H9 (cell line): ENCODE data around the gene TMEM208. TPM values are rescaled to one million over a fixed set of nuclear protein-coding genes. Genes with fewer than 3 reads are reported as not detected.

ENCODE experiments used
- DNase-seq: peaks from one replicate; pipeline ENCODE4 v3.0.0-alpha.2; 2017
- H2AFZ ChIP-seq: one replicate; pipeline ENCODE4 v1.6.1; 2013; ENCODE audit warnings: mild to moderate bottlenecking, low read length, control low read depth, moderate library complexity
- H2AK5ac ChIP-seq: 2 replicates; pipeline ENCODE4 v1.6.1; 2013; ENCODE audit warnings: low read length, control low read depth, mixed read lengths; ENCODE audit not compliant: insufficient read length
- H2BK120ac ChIP-seq: one replicate; pipeline ENCODE4 v1.6.1; 2013; ENCODE audit warnings: low read depth, mild to moderate bottlenecking, low read length, control low read depth, inconsistent platforms; ENCODE audit not compliant: poor library complexity, severe bottlenecking
- H2BK12ac ChIP-seq: 2 replicates; pipeline ENCODE4 v1.6.1; 2013; ENCODE audit warnings: low read length, control low read depth, mixed read lengths, low read depth; ENCODE audit not compliant: insufficient read length
- H2BK15ac ChIP-seq: 2 replicates; pipeline ENCODE4 v1.6.1; 2013; ENCODE audit warnings: low read depth, low read length, control low read depth
- H2BK20ac ChIP-seq: one replicate; pipeline ENCODE4 v1.6.1; 2013; ENCODE audit warnings: low read depth, mild to moderate bottlenecking, low read length, control low read depth, inconsistent platforms; ENCODE audit not compliant: poor library complexity, severe bottlenecking
- H2BK5ac ChIP-seq: 2 replicates; pipeline ENCODE4 v1.6.1; 2013; ENCODE audit warnings: low read length, control low read depth, mixed read lengths; ENCODE audit not compliant: insufficient read length
- H3K14ac ChIP-seq: 2 replicates; pipeline ENCODE4 v1.6.1; 2013; ENCODE audit warnings: low read length, control low read depth; ENCODE audit not compliant: insufficient read depth
- H3K18ac ChIP-seq: 2 replicates; pipeline ENCODE4 v1.6.1; 2013; ENCODE audit warnings: low read depth, mild to moderate bottlenecking, mixed read lengths, low read length, control low read depth; ENCODE audit not compliant: insufficient read length
- H3K23ac ChIP-seq: 2 replicates; pipeline ENCODE4 v1.6.1; 2013; ENCODE audit warnings: low read length, control low read depth, mixed read lengths, low read depth; ENCODE audit not compliant: insufficient read length
- H3K23me2 ChIP-seq: 2 replicates; pipeline ENCODE4 v1.6.1; 2013; ENCODE audit warnings: low read depth, mild to moderate bottlenecking, mixed read lengths, low read length, control low read depth; ENCODE audit not compliant: insufficient read length, poor library complexity, severe bottlenecking
- H3K27ac ChIP-seq: 2 replicates; pipeline ENCODE4 v1.5.1; 2013; ENCODE audit warnings: low read length, control low read depth, mixed read lengths, low read depth; ENCODE audit not compliant: insufficient read length
- H3K27me3 ChIP-seq: 2 replicates; pipeline ENCODE4 v1.6.1; 2013; ENCODE audit warnings: low read length, control low read depth, inconsistent platforms; ENCODE audit not compliant: insufficient read depth
- H3K4ac ChIP-seq: 2 replicates; pipeline ENCODE4 v1.6.1; 2013; ENCODE audit warnings: low read depth, mild to moderate bottlenecking, control low read depth, inconsistent platforms, low read length, moderate library complexity
- H3K4me1 ChIP-seq: 2 replicates; pipeline ENCODE4 v1.6.1; 2013; ENCODE audit warnings: low read length, control low read depth, inconsistent platforms; ENCODE audit not compliant: insufficient read depth
- H3K4me2 ChIP-seq: 2 replicates; pipeline ENCODE4 v1.6.1; 2013; ENCODE audit warnings: low read length, control low read depth, mixed read lengths; ENCODE audit not compliant: insufficient read length, insufficient read depth
- H3K56ac ChIP-seq: 2 replicates; pipeline ENCODE4 v1.6.1; 2013; ENCODE audit warnings: low read depth, mild to moderate bottlenecking, mixed read lengths, low read length, control low read depth; ENCODE audit not compliant: insufficient read length
- H3K79me1 ChIP-seq: 2 replicates; pipeline ENCODE4 v1.6.1; 2013; ENCODE audit warnings: low read depth, mild to moderate bottlenecking, moderate library complexity, low read length, control low read depth, inconsistent platforms; ENCODE audit not compliant: insufficient read depth, poor library complexity, severe bottlenecking
- H3K79me2 ChIP-seq: 2 replicates; pipeline ENCODE4 v1.6.1; 2013; ENCODE audit warnings: low read length, control low read depth, inconsistent platforms; ENCODE audit not compliant: insufficient read depth
- H3K9ac ChIP-seq: 2 replicates; pipeline ENCODE4 v1.6.1; 2013; ENCODE audit warnings: low read length, control low read depth, mixed read lengths; ENCODE audit not compliant: insufficient read length; ENCODE audit errors: extremely low read depth
- H3K9me3 ChIP-seq: one replicate; pipeline ENCODE4 v1.6.1; 2013; ENCODE audit warnings: low read depth, low read length, inconsistent platforms; ENCODE audit not compliant: control insufficient read depth
- H3T11ph ChIP-seq: one replicate; pipeline ENCODE4 v1.6.1; 2013; ENCODE audit warnings: mild to moderate bottlenecking, low read length, control low read depth, inconsistent platforms
- H4K20me1 ChIP-seq: one replicate; pipeline ENCODE4 v1.6.1; 2013; ENCODE audit not compliant: control insufficient read depth, insufficient read length, insufficient read depth
- H4K5ac ChIP-seq: 2 replicates; pipeline ENCODE4 v1.6.1; 2013; ENCODE audit warnings: low read depth, mild to moderate bottlenecking, mixed read lengths, low read length, control low read depth; ENCODE audit not compliant: insufficient read length
- H4K8ac ChIP-seq: replicated peaks from 2 replicates; pipeline ENCODE4 v1.6.1; 2013; ENCODE audit warnings: low read length, control low read depth, mixed read lengths, low read depth; ENCODE audit not compliant: insufficient read length
- H4K91ac ChIP-seq: 2 replicates; pipeline ENCODE4 v1.6.1; 2013; ENCODE audit warnings: low read depth, mild to moderate bottlenecking, moderate library complexity, mixed read lengths, low read length, control low read depth; ENCODE audit not compliant: insufficient read length
- H3K27ac Mint-ChIP-seq, 3 experiments: 2 replicates in 2 of 3; 3 replicates in 1 of 3; pipeline ENCODE4 v1.8.0; 2020 to 2021; ENCODE audit warnings: mixed read lengths in 3 of 3, mild to moderate bottlenecking in 1 of 3, moderate library complexity in 1 of 3
- H3K27me3 Mint-ChIP-seq: 2 replicates; pipeline ENCODE4 v1.8.0; 2021; ENCODE audit warnings: low read depth, mild to moderate bottlenecking, moderate library complexity, mixed read lengths
- H3K36me3 Mint-ChIP-seq, 3 experiments: 2 replicates in 2 of 3; 3 replicates in 1 of 3; pipeline ENCODE4 v1.8.0; 2020 to 2021; ENCODE audit warnings: low read depth in 3 of 3, mixed read lengths in 3 of 3; ENCODE audit not compliant: insufficient read depth in 1 of 3
- H3K4me1 Mint-ChIP-seq, 2 experiments: 2 replicates each; pipeline ENCODE4 v1.8.0; 2020; ENCODE audit warnings: mixed read lengths in 2 of 2
- H3K4me3 Mint-ChIP-seq, 2 experiments: 2 replicates in 1 of 2; 3 replicates in 1 of 2; pipeline ENCODE4 v1.8.0; 2020 to 2021; ENCODE audit warnings: mild to moderate bottlenecking in 2 of 2, mixed read lengths in 2 of 2, moderate library complexity in 1 of 2
- H3K9me3 Mint-ChIP-seq, 2 experiments: 2 replicates in 1 of 2; 3 replicates in 1 of 2; pipeline ENCODE4 v1.8.0; 2020; ENCODE audit warnings: mild to moderate bottlenecking in 2 of 2, mixed read lengths in 2 of 2, moderate library complexity in 1 of 2
- CTCF ChIP-seq: fragments of 200-600 bp; sonication (generic); conservative IDR thresholded peaks from 3 replicates; pipeline ENCODE4 v1.8.0; 2021; ENCODE audit warnings: antibody characterized with exemption, mild to moderate bottlenecking
- WGBS: extraction: QIAGEN DNeasy Blood & Tissue Kit; methylation state at CpG from one replicate; pipeline ENCODE4 v1.1.7; 2013; ENCODE audit warnings: missing lambda C conversion rate, low lambda C conversion rate, mixed read lengths; ENCODE audit not compliant: insufficient read length; ENCODE audit errors: extremely low coverage; 5-methylcytosine and 5-hydroxymethylcytosine counted together
- total RNA-seq: library from RNA; stranded (reverse); gene quantifications from 2 replicates; pipeline ENCODE4 v1.2.1, GENCODE V29; 2021

The TMEM208 gene
- total RNA-seq, 1 experiment from 2014 or later, result 42.6 TPM

GRCh38 chr16:67237396-67238277 is 10.7 kb downstream of the TMEM208 start:
- no peak overlapping the region for H3T11ph ChIP-seq
- no peak overlapping the region for H3K9ac ChIP-seq
- no peak overlapping the region for H3K4me2 ChIP-seq
- H3K14ac ChIP-seq, result no peak overlapping the region
- H3K27me3 ChIP-seq, result no peaks in the 10 kb centered on the region
- peaks cover 3% of the 10 kb centered on the region for H4K20me1 ChIP-seq
- no peak overlapping the region for H2AK5ac ChIP-seq
- no peak overlapping the region for H3K18ac ChIP-seq
- no peak overlapping the region for H3K23ac ChIP-seq
- H3K4me1 Mint-ChIP-seq, result peaks cover 13 to 20% of the 10 kb centered on the region in 2 experiments
- H3K79me1 ChIP-seq, result peaks cover 4% of the 10 kb centered on the region
- H3K4ac ChIP-seq, result no peak overlapping the region
- H4K8ac ChIP-seq, result no peak overlapping the region
- H3K27ac Mint-ChIP-seq, result peak overlapping the region in 2 of 3 experiments; percentile 20 to 32; a peak in 2 of 7 replicates
- H4K91ac ChIP-seq, result no peak overlapping the region
- no peaks in the 10 kb centered on the region for H3K79me2 ChIP-seq
- H3K27ac ChIP-seq, result no peak overlapping the region
- no peak overlapping the region for H2BK12ac ChIP-seq
- peaks cover 24 to 61% (median 39%) of the 10 kb centered on the region in 3 experiments for H3K36me3 Mint-ChIP-seq
- TF ChIP-seq CTCF, result no peak
- WGBS, result no CpG with 5 or more reads among the region's 16 CpGs
- no peak overlapping the region for H2BK20ac ChIP-seq
- H2BK15ac ChIP-seq, result no peak overlapping the region
- H3K23me2 ChIP-seq, result no peaks in the 10 kb centered on the region
- peaks cover 11% of the 10 kb centered on the region; the same call in 1 of the 2 replicates for H3K4me1 ChIP-seq
- no peak overlapping the region for H2BK5ac ChIP-seq
- no peaks in the 10 kb centered on the region for H3K9me3 Mint-ChIP-seq
- no peak for DNase-seq
- peak overlapping the region in 1 of 2 experiments; percentile 48; a peak in 1 of 5 replicates for H3K4me3 Mint-ChIP-seq
- no peak overlapping the region for H3K56ac ChIP-seq
- H4K5ac ChIP-seq, result no peak overlapping the region
- no peaks in the 10 kb centered on the region for H3K27me3 Mint-ChIP-seq
- H3K9me3 ChIP-seq, result no peaks in the 10 kb centered on the region
- no peak overlapping the region for H2AFZ ChIP-seq
- no peak overlapping the region for H2BK120ac ChIP-seq
